WTC11 (cell line): ENCODE results near the gene TMEM256. TPM values are rescaled to one million over a fixed set of nuclear protein-coding genes. Genes with fewer than 3 reads are reported as not detected.

Experiments used
- ATAC-seq: fragments of 200-7000 bp; cut with Tn5 transposase; 2 replicates; pipeline ENCODE4 v1.10.0; 2021; ENCODE audit warnings: mild to moderate bottlenecking, moderate library complexity
- CTCF ChIA-PET: fragments of 300-600 bp; sonication (Branson Sonifier 250); formaldehyde crosslinking; loops from one replicate; lab custom pipeline; 2021; ENCODE audit warnings: antibody characterized with exemption; lab: Charles Lee
- POLR2A ChIA-PET: fragments of 350-600 bp; sonication (Branson Sonifier 250); formaldehyde crosslinking; loops from one replicate; lab custom pipeline; 2021; ENCODE audit warnings: antibody characterized with exemption; lab: Charles Lee
- DNase-seq: peaks from one replicate; pipeline ENCODE4 v3.0.0; 2021; ENCODE audit warnings: low spot score
- H3K27ac Mint-ChIP-seq: 2 replicates; pipeline ENCODE4 v1.8.0; 2021; ENCODE audit warnings: mixed read lengths
- H3K27me3 Mint-ChIP-seq: 2 replicates; pipeline ENCODE4 v1.8.0; 2021; ENCODE audit warnings: low read depth, mild to moderate bottlenecking, moderate library complexity, mixed read lengths
- H3K36me3 Mint-ChIP-seq: 2 replicates; pipeline ENCODE4 v1.8.0; 2021; ENCODE audit warnings: mixed read lengths
- H3K4me1 Mint-ChIP-seq: 2 replicates; pipeline ENCODE4 v1.8.0; 2022; ENCODE audit warnings: mixed read lengths
- H3K4me3 Mint-ChIP-seq: 2 replicates; pipeline ENCODE4 v1.8.0; 2021; ENCODE audit warnings: mild to moderate bottlenecking, moderate library complexity, mixed read lengths
- H3K9me3 Mint-ChIP-seq: 2 replicates; pipeline ENCODE4 v1.8.0; 2021; ENCODE audit warnings: mixed read lengths
- ATF1 ChIP-seq: sonication (generic); formaldehyde crosslinking; IDR thresholded peaks from 2 replicates; pipeline ENCODE4 v1.8.1; 2023; ENCODE audit warnings: mild to moderate bottlenecking, moderate library complexity, missing genetic modification reagents
- CBFB ChIP-seq: sonication (generic); formaldehyde crosslinking; IDR thresholded peaks from 2 replicates; pipeline ENCODE4 v1.8.1; 2022; ENCODE audit warnings: mild to moderate bottlenecking, low read depth, missing genetic modification reagents
- CREM ChIP-seq: sonication (generic); formaldehyde crosslinking; IDR thresholded peaks from 2 replicates; pipeline ENCODE4 v1.8.1; 2022; ENCODE audit warnings: mild to moderate bottlenecking, missing genetic modification reagents, moderate library complexity
- ESRRA ChIP-seq: sonication (generic); formaldehyde crosslinking; IDR thresholded peaks from 2 replicates; pipeline ENCODE4 v1.8.1; 2022; ENCODE audit warnings: mild to moderate bottlenecking, missing genetic modification reagents, borderline replicate concordance
- FOXJ3 ChIP-seq: sonication (generic); formaldehyde crosslinking; IDR thresholded peaks from 2 replicates; pipeline ENCODE4 v1.9.0; 2021; ENCODE audit warnings: missing genetic modification reagents, mild to moderate bottlenecking, borderline replicate concordance
- GTF2I ChIP-seq: fragments of 250-450 bp; sonication (Bioruptor Pico); conservative IDR thresholded peaks from 2 replicates; pipeline ENCODE4 v1.4.0; 2021; ENCODE audit warnings: mild to moderate bottlenecking
- HMGA2 ChIP-seq: fragments of 250-450 bp; sonication (Bioruptor Pico); IDR thresholded peaks from 2 replicates; pipeline ENCODE4 v1.4.0; 2021; ENCODE audit warnings: mild to moderate bottlenecking, moderate library complexity
- NR1H2 ChIP-seq: sonication (generic); formaldehyde crosslinking; IDR thresholded peaks from 2 replicates; pipeline ENCODE4 v1.9.0; 2021; ENCODE audit warnings: mild to moderate bottlenecking, moderate library complexity, missing genetic modification reagents
- RELA ChIP-seq: sonication (generic); formaldehyde crosslinking; IDR thresholded peaks from 2 replicates; pipeline ENCODE4 v1.8.1; 2022; ENCODE audit warnings: missing genetic modification reagents, mild to moderate bottlenecking, borderline replicate concordance
- RORB ChIP-seq: fragments of 250-450 bp; sonication (Bioruptor Pico); IDR thresholded peaks from 2 replicates; pipeline ENCODE4 v1.9.0; 2021; ENCODE audit warnings: mild to moderate bottlenecking
- SOX15 ChIP-seq: fragments of 250-450 bp; sonication (Bioruptor Pico); IDR thresholded peaks from 2 replicates; pipeline ENCODE4 v1.9.0; 2021; ENCODE audit warnings: mild to moderate bottlenecking
- TCF7 ChIP-seq: sonication (generic); formaldehyde crosslinking; IDR thresholded peaks from 2 replicates; pipeline ENCODE4 v1.8.0; 2022; ENCODE audit warnings: mild to moderate bottlenecking, low read depth, missing genetic modification reagents, moderate library complexity
- ZBTB21 ChIP-seq: sonication (generic); formaldehyde crosslinking; IDR thresholded peaks from 2 replicates; pipeline ENCODE4 v1.8.1; 2023; ENCODE audit warnings: mild to moderate bottlenecking, missing genetic modification reagents, borderline replicate concordance
- ZNF232 ChIP-seq: sonication (generic); formaldehyde crosslinking; IDR thresholded peaks from 2 replicates; pipeline ENCODE4 v1.8.0; 2022; ENCODE audit warnings: mild to moderate bottlenecking, missing genetic modification reagents
- ZNF416 ChIP-seq: fragments of 250-450 bp; sonication (Bioruptor Pico); IDR thresholded peaks from 2 replicates; pipeline ENCODE4 v1.9.0; 2021; ENCODE audit warnings: mild to moderate bottlenecking, inconsistent platforms
- total RNA-seq: library from RNA; stranded (reverse); gene quantifications from 3 replicates; pipeline ENCODE4 v1.2.3, GENCODE V29; 2021
- TF ChIP-seq, protein P1 (sequence below): fragments of 250-450 bp; sonication (Bioruptor Pico); IDR thresholded peaks from 2 replicates; pipeline ENCODE4 v1.9.0; 2021; ENCODE audit warnings: mild to moderate bottlenecking, borderline replicate concordance
- TF ChIP-seq, protein P2 (sequence below): fragments of 250-450 bp; sonication (Bioruptor Pico); IDR thresholded peaks from 2 replicates; pipeline ENCODE4 v1.8.0; 2021; ENCODE audit warnings: mild to moderate bottlenecking
- TF ChIP-seq, protein P3 (sequence below): sonication (generic); formaldehyde crosslinking; IDR thresholded peaks from 2 replicates; pipeline ENCODE4 v1.8.0; 2022; ENCODE audit warnings: mild to moderate bottlenecking, missing genetic modification reagents
- TF ChIP-seq, protein P4 (sequence below): sonication (generic); formaldehyde crosslinking; IDR thresholded peaks from 2 replicates; pipeline ENCODE4 v1.8.0; 2022; ENCODE audit warnings: mild to moderate bottlenecking, missing genetic modification reagents

The TMEM256 gene
- total RNA-seq, 1 experiment from 2014 or later, result 132 TPM

DNA sequence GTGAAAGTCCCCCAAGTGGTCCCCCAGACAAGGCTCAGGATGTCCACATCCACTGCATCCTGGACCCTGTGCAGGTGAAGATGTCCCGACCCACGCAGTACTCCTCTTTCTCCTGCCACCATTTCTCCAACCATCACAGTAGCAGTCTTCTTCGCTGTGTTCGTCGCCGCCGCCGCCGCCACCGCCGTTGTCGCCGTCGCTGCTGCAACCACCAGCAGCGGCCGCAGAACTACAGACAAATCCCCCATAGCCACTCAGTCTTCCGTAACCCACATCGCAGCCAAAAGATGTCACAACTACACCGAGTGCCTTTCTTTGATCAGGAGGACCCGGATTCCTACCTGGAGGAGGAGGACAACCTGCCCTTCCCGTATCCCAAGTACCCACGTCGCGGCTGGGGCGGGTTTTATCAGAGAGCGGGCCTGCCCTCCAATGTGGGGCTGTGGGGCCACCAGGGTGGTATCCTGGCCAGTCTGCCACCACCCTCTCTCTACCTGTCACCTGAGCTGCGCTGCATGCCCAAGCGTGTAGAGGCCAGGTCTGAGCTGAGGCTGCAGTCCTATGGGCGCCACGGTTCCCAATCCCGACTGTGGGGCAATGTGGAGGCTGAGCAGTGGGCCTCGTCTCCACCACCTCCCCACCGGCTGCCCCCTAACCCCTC is 22.4 kb upstream of the TMEM256 start:
- ChIA-PET CTCF (interaction anchor here (0.9 to 3.3 kb wide), 4 partner anchors 10 to 134 kb away, joined by 5 to 8 read pairs (median 6); partner anchors contain the start of gene PLSCR3), POLR2A (no interaction called here)
- H3K4me3 Mint-ChIP-seq, result no peak overlapping the region
- no peak for ATAC-seq
- no peaks in the 10 kb centered on the region for H3K36me3 Mint-ChIP-seq
- no peak overlapping the region for H3K27ac Mint-ChIP-seq
- TF ChIP-seq RORB, result no peak
- no peak for TF ChIP-seq CREM
- TF ChIP-seq, protein P1, sequence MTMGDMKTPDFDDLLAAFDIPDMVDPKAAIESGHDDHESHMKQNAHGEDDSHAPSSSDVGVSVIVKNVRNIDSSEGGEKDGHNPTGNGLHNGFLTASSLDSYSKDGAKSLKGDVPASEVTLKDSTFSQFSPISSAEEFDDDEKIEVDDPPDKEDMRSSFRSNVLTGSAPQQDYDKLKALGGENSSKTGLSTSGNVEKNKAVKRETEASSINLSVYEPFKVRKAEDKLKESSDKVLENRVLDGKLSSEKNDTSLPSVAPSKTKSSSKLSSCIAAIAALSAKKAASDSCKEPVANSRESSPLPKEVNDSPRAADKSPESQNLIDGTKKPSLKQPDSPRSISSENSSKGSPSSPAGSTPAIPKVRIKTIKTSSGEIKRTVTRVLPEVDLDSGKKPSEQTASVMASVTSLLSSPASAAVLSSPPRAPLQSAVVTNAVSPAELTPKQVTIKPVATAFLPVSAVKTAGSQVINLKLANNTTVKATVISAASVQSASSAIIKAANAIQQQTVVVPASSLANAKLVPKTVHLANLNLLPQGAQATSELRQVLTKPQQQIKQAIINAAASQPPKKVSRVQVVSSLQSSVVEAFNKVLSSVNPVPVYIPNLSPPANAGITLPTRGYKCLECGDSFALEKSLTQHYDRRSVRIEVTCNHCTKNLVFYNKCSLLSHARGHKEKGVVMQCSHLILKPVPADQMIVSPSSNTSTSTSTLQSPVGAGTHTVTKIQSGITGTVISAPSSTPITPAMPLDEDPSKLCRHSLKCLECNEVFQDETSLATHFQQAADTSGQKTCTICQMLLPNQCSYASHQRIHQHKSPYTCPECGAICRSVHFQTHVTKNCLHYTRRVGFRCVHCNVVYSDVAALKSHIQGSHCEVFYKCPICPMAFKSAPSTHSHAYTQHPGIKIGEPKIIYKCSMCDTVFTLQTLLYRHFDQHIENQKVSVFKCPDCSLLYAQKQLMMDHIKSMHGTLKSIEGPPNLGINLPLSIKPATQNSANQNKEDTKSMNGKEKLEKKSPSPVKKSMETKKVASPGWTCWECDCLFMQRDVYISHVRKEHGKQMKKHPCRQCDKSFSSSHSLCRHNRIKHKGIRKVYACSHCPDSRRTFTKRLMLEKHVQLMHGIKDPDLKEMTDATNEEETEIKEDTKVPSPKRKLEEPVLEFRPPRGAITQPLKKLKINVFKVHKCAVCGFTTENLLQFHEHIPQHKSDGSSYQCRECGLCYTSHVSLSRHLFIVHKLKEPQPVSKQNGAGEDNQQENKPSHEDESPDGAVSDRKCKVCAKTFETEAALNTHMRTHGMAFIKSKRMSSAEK (CRISPR knock-in tag), result no peak
- no peak for TF ChIP-seq HMGA2
- no peak for TF ChIP-seq ZBTB21 (CRISPR knock-in tag)
- TF ChIP-seq GTF2I (CRISPR knock-in tag), result no peak
- TF ChIP-seq, protein P2, sequence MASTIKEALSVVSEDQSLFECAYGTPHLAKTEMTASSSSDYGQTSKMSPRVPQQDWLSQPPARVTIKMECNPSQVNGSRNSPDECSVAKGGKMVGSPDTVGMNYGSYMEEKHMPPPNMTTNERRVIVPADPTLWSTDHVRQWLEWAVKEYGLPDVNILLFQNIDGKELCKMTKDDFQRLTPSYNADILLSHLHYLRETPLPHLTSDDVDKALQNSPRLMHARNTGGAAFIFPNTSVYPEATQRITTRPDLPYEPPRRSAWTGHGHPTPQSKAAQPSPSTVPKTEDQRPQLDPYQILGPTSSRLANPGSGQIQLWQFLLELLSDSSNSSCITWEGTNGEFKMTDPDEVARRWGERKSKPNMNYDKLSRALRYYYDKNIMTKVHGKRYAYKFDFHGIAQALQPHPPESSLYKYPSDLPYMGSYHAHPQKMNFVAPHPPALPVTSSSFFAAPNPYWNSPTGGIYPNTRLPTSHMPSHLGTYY (CRISPR knock-in tag), result no peak
- TF ChIP-seq RELA (CRISPR knock-in tag), result no peak
- TF ChIP-seq, protein P3, sequence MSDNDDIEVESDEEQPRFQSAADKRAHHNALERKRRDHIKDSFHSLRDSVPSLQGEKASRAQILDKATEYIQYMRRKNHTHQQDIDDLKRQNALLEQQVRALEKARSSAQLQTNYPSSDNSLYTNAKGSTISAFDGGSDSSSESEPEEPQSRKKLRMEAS (CRISPR knock-in tag), result no peak
- TF ChIP-seq, all 79 proteins: peak for 0
- DNase-seq, result no peak
- H3K4me1 Mint-ChIP-seq, result no peaks in the 10 kb centered on the region
- no peaks in the 10 kb centered on the region for H3K9me3 Mint-ChIP-seq
- H3K27me3 Mint-ChIP-seq, result no peaks in the 10 kb centered on the region; the same call in 1 of the 2 replicates

DNA sequence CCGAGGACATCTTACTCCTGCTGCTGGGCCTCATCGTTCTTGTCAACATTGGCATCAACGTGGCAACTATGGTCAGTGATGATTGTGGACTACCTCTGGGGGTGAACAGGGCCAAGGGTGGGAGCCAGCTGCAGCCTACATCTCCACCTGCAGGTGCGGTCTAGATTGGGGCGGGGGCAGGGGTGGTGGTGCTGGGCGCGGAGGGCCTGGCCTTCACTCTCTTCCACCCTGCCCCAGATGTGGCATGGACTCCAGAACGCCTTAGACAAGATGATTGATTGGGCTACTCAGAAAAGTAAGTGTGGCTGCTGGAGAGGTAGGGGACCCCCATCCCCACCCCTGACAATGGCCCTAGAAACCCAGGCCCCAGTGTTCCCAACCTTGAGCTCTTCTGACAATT is 21.9 kb upstream of the TMEM256 start:
- no peaks in the 10 kb centered on the region; the same call in 1 of the 2 replicates for H3K27me3 Mint-ChIP-seq
- CTCF ChIA-PET, result interaction anchor here (1.0 to 3.3 kb wide), 5 partner anchors 12 to 135 kb away, joined by 3 to 8 read pairs (median 6); partner anchors contain the start of gene PLSCR3
- ATAC-seq (no peak), DNase-seq (no peak)
- no peaks in the 10 kb centered on the region for H3K36me3 Mint-ChIP-seq
- no peaks in the 10 kb centered on the region for H3K9me3 Mint-ChIP-seq
- H3K27ac Mint-ChIP-seq, result no peak overlapping the region
- POLR2A ChIA-PET, result no interaction called here
- H3K4me3 Mint-ChIP-seq, result no peak overlapping the region
- H3K4me1 Mint-ChIP-seq, result 0 out of 2 replicates have a peak, but pooled peaks cover 2% of the 10 kb centered on the region
- TF ChIP-seq, protein P4, sequence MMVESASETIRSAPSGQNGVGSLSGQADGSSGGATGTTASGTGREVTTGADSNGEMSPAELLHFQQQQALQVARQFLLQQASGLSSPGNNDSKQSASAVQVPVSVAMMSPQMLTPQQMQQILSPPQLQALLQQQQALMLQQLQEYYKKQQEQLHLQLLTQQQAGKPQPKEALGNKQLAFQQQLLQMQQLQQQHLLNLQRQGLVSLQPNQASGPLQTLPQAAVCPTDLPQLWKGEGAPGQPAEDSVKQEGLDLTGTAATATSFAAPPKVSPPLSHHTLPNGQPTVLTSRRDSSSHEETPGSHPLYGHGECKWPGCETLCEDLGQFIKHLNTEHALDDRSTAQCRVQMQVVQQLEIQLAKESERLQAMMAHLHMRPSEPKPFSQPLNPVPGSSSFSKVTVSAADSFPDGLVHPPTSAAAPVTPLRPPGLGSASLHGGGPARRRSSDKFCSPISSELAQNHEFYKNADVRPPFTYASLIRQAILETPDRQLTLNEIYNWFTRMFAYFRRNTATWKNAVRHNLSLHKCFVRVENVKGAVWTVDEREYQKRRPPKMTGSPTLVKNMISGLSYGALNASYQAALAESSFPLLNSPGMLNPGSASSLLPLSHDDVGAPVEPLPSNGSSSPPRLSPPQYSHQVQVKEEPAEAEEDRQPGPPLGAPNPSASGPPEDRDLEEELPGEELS (CRISPR knock-in tag), result no peak
- TF ChIP-seq SOX15 (CRISPR knock-in tag), result no peak
- TF ChIP-seq, protein P2 (CRISPR knock-in tag), result no peak
- TF ChIP-seq NR1H2, result no peak
- TF ChIP-seq CBFB (CRISPR knock-in tag), result no peak
- no peak for TF ChIP-seq ZNF232 (CRISPR knock-in tag)
- TF ChIP-seq ESRRA, result no peak
- TF ChIP-seq, protein P1 (CRISPR knock-in tag), result no peak
- no peak for TF ChIP-seq ATF1
- TF ChIP-seq TCF7 (CRISPR knock-in tag), result no peak
- no peak for TF ChIP-seq FOXJ3
- TF ChIP-seq ZNF416, result no peak
